Peyer's patch (tissue), 4 donors: ENCODE results near the gene CELF4.

Source experiments
- POLR2A ChIP-seq, 2 donors: fragments of 450-650 bp; IDR thresholded peaks; one replicate each; pipeline ENCODE4 v1.5.1; 2017; ENCODE audit warnings: antibody characterized with exemption in 2 of 2, mild to moderate bottlenecking in 2 of 2, moderate library complexity in 2 of 2
- TF ChIP-seq, protein P1 (sequence below), 6 experiments: fragments of 450-650 bp in 4 of 6; fragments of 200-600 bp in 2 of 6; sonication (generic) in 1 of 6; IDR thresholded peaks; one replicate each; pipeline ENCODE4 v1.5.1; 2017 to 2019; ENCODE audit warnings: antibody characterized with exemption in 6 of 6, mild to moderate bottlenecking in 3 of 6, moderate library complexity in 1 of 6

DNA sequence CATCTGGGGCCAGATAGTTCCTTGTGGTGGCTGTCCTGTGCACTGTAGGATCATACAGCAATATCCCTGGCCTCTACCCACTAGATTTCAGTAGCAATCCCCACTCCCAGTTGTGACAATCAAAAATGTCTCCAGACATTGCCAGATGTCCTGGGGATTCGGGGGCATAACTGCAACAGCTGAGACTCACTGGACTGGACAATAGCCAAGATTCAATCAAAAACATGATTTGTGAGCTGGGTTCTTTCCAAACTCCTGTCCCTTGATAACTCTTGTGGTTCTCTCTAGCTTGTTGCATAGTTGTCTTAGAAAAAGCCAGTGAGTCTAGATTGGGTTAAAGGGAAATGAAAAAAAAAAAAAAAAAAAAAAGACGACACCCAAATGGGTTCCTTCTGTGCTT lies 293.4 kb downstream of the CELF4 start:
- TF ChIP-seq POLR2A (IDR thresholded peaks at IDR 0.05): no peak
- TF ChIP-seq, protein P1, sequence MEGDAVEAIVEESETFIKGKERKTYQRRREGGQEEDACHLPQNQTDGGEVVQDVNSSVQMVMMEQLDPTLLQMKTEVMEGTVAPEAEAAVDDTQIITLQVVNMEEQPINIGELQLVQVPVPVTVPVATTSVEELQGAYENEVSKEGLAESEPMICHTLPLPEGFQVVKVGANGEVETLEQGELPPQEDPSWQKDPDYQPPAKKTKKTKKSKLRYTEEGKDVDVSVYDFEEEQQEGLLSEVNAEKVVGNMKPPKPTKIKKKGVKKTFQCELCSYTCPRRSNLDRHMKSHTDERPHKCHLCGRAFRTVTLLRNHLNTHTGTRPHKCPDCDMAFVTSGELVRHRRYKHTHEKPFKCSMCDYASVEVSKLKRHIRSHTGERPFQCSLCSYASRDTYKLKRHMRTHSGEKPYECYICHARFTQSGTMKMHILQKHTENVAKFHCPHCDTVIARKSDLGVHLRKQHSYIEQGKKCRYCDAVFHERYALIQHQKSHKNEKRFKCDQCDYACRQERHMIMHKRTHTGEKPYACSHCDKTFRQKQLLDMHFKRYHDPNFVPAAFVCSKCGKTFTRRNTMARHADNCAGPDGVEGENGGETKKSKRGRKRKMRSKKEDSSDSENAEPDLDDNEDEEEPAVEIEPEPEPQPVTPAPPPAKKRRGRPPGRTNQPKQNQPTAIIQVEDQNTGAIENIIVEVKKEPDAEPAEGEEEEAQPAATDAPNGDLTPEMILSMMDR (IDR thresholded peaks at IDR 0.05): no peak
